ENCODE data around the gene IL4.

IL4 gene

GRCh38 chr5:132695956-132696355 is 22.2 kb downstream of the IL4 start:
- DNase-seq (ENCODE audit: low read depth) = no peak

GRCh38 chr5:132704875-132705274 is 31.1 kb downstream of the IL4 start:
- no peak for DNase-seq (ENCODE audit: low read depth)

GRCh38 chr5:132708645-132709044 is 34.9 kb downstream of the IL4 start:
- DNase-seq (ENCODE audit: low read depth) = no peak

- DNase-seq (ENCODE audit: low read depth) = no peak
Observed at GRCh38 chr5:132714456-132715307, 40.9 kb downstream of the IL4 start.

- DNase-seq (ENCODE audit: low read depth) = no peak
Observed at GRCh38 chr5:132718544-132719312, 44.9 kb downstream of the IL4 start.

- no peak for DNase-seq (ENCODE audit: low read depth)
Observed at GRCh38 chr5:132725745-132726144, 52.0 kb downstream of the IL4 start.

GRCh38 chr5:132729896-132730295 is 56.1 kb downstream of the IL4 start:
- DNase-seq (ENCODE audit: low read depth) = no peak
